ENCODE data around the gene CACNA1E.
A peak's percentile ranks its signal among the peaks of the same experiment; 100 is the strongest.

Gene CACNA1E

DNA sequence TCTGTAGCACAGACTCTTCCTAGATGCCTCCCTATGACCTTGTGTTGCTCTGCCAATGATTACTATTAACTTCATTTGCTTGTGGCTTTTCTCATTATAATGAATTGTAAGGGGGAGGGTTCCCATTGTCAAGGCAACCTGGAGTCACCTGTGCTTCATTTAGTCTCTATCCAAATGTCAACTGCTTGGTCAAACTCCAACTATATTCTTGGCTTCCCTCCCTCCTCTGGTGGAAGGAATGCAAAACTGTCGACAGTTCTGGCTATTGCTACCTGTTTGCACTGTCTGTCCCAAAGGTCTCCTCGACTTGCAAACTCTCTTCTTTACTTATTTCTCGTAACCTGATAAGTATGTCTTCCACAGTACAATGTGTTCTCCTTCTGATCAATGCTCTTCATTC is 100.3 kb downstream of the CACNA1E start:
- DNase-seq (ENCODE audit: low spot score): peak; percentile 5

DNA sequence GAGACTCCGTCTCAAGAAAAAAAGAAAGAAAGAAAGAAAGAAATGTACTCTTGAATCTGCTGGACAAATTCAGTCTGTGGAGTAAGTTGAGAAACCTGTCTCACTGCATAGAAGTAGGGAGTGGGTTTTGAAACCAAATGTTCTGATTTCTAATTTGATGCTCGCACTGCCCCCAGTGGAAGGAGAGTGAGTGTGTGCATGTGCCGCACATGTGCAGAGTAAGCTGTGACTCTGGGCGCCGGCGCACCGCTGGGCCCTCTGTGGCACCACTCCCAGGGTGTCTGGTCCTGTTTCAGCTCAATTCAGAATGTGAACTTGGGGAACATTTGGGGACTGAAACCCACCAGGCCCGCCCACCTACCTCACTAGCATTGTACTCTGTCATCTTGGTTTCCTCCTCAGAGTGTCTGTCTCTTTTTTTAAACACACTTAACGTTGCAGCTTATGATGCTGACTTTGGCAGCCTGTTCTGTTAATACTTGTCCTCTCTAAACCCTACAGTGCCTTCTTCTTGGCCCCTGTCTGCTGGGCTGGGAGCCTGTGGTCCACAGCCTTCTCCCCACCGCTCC is 104.6 kb downstream of the CACNA1E start:
- DNase-seq (ENCODE audit: low spot score): no peak

DNA sequence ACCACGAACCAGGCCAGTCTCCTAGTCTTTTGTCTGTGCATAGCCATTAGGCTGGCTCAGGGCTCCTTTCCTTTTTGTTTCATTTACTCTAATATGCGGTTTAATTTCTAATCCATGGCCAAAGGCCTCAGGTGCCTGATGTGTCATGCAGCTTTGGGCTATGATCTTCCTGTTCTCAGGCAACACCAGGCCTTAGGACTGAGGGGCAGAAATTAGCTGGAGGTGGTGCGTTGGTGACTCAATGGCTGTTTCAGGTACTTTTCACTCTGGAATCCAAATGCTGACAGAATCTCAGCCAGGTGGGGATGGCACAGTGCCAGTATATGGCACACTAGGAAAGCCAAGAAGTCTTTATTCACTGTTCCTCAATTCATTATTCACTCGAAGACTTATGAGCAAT is 105.3 kb downstream of the CACNA1E start:
- no peak for DNase-seq (ENCODE audit: low spot score)

DNA sequence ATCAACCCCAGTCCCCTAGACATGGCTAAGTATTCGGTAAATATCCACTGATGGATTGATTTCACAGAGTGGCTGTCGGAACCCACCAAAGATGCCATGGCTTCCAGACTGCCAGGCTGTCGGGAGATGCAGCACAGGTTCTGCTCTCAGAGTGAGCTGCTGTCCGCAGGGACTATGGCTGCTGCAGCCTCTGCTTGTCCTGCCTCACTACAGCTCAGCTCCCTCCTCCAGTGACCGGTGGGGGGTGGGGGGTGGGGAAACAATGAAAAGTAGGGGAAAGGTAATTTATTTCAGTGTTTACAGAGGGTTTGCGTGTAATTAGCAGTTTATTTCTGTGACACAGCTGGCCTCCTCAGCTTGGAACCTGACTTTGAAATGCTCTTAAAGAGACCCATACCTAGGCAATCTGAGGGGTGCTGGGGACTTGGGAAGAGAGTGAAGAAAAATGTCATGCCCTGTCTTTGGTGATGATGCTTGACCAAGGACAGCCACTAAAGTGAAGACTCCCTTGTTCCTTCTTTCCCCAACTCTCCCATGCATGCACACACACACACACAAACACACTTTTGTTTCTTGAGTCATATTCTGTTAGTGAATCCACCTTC is 109.0 kb downstream of the CACNA1E start:
- DNase-seq (ENCODE audit: low spot score): no peak

DNA sequence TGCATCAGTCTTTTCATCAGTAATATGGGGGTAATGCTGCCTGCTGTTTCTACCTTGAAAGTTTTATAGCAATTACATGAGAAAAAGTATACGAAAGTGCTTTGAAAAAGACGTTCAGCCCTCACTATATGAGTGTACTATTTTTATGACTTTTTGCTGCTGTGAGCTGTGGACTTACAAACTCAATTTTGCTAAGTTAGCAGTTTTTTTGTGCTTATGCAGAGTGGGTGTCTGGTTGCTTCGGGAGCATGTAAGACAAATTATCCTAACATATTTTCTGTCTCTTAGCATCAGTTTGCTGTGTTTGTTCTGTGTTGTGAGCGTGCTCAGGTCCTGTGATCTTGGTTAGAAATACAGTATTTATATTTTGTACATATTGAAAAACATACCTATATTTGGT is 109.7 kb downstream of the CACNA1E start:
- no peak for DNase-seq (ENCODE audit: low spot score)

DNA sequence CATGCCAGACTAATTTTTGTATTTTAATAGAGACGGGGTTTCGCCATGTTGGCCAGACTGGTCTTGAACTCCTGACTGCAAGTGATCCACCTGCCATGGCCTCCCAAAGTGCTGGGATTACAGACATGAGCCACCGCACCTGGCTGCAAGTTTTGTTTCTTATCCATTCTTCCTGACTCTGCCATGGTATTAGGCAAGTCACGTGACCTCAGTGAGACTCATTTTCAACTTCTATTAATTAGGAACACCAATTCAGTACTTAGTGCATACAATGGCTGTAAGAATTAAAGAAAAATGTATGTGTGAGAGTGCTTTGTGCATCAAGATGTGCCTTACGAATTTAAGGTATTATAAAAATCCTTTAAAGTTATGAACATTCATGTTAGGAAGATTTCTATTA is 111.2 kb downstream of the CACNA1E start:
- DNase-seq (ENCODE audit: low spot score): no peak

DNA sequence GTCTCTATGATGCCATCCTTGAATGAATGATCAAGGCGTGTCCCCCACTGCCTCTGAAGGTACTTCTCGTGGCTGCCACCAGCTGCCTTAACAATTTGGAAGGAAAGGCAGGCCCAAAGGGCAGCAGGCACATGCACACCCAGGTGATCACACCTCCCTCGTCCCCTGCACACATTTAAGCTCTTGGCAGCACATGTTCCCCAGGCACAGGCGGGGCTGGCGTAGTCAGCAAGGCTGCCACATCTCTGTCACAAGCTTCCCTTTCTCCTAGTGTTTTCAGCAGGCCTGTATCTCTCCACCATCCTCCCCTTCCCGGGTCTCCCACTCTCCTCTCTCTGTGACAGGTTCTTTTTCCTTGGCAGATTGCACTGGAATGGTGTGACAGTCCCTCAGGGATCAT is 111.9 kb downstream of the CACNA1E start:
- DNase-seq (ENCODE audit: low spot score): no peak

DNA sequence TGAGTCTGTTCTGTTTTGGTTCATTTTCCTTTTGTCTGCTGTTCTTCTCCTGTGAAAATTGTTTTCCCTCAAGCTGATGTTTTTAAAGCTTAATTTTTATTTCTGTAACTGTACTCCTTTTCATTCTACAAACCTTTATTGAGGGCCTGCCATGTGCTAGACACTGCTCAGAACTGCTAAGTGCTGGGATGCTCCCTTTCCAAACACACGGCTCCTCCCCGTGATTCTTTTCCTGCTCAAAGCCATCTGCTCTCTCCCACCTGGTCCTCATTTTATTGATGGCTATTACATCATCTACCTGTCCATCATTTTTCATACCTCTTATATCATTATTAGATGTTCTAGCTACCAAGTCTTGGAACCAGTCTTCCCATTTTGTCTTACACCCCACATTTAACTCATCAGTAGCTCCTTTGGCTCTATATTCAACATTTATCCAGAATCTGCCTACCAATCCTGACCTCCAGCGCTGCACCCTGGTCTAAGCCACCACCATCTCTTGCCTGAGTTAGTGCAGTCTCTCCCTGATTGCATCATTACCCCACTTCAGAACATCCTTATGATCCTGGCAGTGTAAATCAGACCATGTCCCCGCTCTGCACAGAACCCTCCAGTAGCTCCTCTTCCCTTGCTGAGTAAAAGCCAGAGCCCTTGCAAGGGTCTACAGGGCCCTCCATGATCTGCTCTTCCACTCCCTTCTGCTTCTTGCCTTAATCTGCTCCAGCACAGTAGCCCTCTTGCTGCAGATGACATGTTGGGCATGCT is 118.1 kb downstream of the CACNA1E start:
- DNase-seq (ENCODE audit: low spot score): no peak

DNA sequence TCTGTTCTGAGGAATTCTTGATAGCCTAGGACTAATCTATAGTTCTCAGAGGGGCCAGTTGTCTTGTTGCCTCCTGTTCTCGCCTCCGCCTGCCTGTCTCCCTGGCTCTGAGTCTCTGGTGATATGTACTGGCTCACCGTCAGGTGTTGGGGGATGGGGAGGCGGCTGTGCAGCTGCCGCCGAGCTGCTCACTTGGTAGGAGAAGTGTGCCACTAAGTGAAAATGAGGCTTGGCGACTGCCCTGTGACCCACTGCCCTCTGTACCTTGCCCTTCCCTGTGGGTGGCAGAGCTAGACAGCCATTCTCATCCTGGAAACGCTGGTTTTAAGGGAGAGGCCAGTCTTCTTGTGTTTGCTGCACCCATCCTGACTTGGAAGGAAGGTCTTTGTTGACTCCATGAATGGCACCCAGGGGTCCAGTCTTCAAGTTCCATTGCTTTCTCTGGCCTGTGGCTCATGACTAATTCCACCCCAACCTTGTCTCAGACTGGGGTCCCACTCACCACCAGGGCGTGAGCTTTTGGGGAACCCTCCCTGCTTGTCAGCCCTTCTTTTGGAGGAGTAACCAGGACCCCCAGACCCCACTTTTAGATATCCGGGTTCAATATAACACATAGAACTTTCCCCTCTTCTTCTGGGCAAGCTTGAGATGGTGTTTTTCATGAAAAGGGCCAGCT is 120.6 kb downstream of the CACNA1E start:
- no peak for DNase-seq (ENCODE audit: low spot score)

DNA sequence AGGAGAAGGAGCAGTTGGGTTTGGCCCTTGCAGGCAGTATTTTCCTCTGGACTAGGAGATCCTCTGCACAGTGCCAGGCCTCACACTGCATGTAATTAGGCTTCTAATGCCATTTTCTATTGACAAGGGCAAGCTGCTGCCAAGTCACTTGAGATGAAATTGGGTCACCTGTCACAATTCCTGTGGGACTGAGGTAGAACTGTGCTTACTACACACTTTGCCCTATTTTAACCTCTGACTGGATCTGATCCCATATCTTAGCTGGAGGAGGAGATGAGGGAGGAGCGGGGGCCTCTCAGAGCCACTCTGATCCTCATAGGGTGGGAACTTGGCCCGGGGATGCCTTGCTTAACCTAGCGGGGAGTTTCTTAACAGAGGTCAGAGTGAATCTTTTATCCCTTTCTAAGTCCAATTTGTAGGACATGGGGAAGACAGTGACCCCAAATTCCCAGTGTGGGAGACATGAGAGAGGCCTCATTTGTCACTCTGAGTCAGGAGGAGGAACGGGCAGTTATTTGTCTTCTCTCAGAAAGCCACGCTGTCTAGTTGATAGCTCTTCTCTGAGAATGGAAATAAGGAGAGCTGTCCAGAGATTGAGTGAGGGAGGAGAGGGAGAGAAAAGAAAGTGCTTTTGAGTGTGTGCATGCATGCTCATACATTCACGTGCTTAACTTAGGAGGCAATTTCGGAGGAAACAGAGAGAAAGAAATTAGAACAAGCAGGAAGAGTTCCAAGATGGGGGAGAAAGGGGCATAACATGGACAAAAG is 121.3 kb downstream of the CACNA1E start:
- no peak for DNase-seq (ENCODE audit: low spot score)

DNA sequence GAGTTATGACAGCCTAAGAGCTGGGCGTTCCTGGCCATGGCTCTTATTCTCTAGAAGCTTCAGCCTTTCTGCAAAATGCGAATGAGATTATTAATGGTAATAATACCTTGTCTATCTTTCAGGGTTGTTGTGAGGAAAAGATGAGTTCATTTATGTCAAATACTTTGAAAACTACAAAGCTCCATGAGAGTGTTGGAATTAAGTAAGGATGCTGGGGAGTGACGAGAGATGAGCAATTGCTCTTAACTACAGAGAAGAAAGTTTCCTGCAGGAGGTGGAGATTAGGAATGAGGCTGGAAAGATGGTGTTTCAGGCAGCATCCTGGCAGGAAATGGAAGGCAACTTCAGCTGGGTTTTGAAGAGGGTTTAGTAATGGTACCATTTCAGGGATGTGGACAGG is 124.2 kb downstream of the CACNA1E start:
- no peak for DNase-seq (ENCODE audit: low spot score)

DNA sequence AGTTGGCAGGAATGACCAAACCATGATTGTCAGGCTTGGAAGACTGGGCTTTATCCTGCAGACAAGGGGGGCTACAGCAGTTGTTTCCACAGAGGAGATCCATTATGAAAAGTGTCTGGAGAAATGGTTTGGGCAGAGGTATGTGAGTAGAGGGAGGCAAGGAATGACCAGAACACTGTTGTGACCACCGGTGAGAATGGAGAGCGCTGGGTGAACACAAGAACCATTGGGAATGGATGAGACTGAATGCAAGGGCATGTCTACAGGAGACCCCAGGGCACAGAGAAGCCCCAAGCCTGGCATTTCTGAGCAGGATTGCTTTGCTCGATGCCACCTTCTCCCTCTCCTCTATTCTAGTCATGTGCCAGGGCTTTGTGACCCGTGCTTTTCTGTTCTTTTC is 125.1 kb downstream of the CACNA1E start:
- DNase-seq (ENCODE audit: low spot score): no peak

DNA sequence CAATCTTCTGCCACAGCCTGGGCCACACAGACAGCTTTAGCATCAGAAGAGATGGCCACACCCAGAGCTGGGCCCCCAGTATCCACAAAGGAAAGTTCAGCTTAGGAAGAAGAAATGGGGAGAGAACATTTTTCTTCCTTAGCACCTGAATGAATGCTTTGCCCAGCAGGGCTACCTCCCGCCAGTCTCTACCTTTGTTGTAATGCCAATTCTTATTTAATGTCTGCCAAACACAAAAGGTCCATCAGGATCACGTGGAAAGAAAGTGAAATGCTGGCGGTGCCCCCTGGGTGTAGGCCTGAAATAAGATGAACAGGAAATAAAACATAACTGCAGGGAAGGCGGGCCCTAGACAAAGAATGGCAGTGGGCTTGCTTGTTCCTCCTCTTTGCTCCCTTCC is 125.6 kb downstream of the CACNA1E start:
- DNase-seq (ENCODE audit: low spot score): no peak

DNA sequence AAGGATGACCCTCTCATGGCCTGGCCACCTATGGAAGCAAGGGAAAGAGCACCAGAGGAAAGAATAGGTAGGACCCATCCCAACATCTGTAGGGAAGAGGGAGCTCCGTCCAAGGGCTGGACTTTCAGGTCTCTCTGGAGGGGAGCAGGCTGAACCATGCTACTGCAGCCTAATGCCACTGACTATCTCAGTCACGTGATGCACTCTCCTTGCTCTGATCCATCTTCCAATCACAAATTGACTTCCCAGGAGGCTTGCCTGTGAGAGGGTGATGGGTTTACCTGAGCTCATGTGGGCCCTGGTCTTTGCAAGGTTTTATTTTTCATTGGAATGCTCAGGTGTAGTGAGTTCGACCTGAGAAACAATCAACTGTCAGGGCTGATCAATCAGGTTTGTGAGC is 128.8 kb downstream of the CACNA1E start:
- DNase-seq (ENCODE audit: low spot score): no peak

DNA sequence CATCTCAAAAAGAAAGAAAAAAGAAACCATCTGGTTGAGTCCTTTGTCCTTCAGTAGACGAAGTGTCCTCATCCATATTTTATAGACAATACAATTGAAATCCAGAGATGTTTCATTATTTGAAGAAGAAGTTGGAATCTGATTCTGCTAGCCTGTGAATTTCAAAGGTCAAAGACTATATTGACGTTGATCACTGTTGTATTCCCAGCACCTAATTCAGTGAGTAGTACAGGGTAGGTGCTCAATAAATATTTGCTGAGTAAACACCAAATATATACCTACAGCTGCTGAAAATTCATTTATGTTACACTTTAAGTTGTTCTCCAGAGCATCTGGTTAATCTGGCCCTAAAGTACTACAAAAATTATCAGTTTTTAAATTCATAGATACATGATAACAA is 135.2 kb downstream of the CACNA1E start:
- DNase-seq (ENCODE audit: low spot score): no peak

DNA sequence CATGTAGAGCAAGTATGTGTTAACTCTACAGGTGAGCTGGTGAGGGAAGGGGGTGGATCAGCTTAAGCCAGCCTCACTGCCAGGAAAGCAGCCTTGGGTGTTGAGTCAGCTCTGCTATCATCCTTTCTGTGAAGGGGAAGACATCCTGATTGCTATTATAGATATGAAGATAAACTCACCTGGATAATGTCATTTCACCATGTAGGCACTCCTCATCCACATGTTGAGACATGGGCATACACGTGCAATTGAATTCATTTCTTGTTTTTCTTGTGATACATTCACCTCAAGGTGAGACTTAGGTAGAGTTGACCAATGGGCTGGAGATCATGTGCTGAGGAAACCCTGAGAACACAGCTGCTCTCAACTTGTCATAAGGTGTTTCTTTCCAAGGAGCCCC is 136.9 kb downstream of the CACNA1E start:
- DNase-seq (ENCODE audit: low spot score): no peak

DNA sequence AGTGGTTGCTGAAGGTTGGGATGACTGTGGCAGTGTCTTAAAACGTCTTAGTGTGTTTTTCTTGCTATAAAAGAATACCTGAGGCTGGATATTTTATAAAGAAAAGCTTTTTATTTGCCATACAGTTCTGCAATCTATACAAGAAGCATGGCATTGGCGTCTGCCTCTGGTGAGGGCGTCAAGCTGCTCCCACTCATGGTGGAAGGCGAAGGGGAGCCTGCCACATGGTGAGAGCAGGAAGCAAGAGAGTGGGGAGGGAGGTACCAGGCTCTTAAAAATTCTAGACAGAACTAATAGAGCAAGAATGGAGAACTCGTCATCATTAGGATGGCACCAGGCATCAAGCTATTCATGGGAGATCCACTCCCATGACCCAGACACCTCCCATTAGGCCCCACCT is 140.5 kb downstream of the CACNA1E start:
- DNase-seq (ENCODE audit: low spot score): no peak

DNA sequence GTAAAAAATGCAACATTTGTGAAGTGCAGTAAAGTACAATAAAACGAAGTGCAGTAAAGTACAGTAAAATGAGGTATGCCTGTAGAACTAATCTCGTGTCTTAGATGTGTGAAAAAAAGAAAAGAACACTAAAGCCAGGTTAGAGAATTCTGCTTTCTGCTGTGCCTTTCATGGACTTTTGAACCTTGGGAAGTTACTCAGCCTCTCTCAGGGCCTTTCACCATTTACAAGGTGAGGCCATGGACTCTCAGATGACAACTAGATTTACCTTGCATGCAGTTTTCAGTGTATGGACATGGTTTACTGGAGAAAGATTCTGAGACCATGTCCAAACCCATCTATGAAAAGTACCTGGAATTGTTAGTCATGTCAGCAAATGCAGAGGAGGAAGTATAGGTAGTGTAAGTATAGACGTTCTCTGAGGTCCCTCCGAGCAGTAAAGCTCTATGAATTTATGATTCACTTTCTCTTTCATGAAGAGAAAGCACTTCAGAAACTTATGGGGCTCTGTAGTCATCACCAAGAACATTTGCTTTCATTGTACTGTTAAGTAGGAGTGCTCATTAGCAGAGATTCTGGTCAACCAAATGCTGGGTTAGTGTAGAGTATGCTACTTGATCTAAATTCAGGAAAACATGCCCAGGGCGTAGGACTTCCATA is 143.1 kb downstream of the CACNA1E start:
- no peak for DNase-seq (ENCODE audit: low spot score)

DNA sequence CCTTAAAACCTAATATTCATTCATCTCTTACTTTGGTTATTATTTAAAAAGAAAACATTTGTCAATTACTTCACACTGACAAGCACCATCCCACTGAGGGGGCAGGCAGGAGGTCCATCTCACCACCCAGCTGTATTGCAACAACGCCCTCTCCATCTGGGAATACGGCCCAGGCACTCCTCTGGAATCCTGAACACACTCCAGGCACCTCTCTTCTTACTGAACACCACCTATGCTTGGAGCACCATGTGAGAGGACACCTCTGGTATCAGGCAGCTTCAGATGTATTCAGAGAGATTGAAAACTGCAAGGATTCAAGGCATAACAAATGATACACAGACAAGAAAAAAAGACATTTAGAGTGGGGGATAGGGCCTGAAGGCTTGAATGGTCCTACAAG is 147.1 kb downstream of the CACNA1E start:
- no peak for DNase-seq (ENCODE audit: low spot score)

DNA sequence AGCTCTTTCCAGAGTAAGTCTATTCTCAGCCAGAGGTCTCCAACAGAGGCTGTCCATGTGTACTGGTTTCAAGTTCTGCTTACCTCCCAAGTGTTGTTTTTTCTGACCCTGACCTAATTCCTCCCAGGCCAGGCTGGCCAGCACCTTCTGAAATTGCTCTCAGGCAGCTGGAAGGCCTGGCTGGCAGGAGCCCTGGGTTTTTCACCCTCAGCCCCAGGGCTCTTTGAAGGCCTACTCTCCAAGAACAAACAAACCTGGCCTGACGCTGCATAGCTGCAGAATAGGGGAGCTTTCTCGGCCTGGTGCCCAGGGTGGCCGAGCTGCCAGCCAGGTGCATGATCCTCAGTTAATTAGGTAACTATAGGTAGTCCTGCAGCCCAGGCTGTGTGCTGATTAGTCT is 147.5 kb downstream of the CACNA1E start:
- no peak for DNase-seq (ENCODE audit: low spot score)

DNA sequence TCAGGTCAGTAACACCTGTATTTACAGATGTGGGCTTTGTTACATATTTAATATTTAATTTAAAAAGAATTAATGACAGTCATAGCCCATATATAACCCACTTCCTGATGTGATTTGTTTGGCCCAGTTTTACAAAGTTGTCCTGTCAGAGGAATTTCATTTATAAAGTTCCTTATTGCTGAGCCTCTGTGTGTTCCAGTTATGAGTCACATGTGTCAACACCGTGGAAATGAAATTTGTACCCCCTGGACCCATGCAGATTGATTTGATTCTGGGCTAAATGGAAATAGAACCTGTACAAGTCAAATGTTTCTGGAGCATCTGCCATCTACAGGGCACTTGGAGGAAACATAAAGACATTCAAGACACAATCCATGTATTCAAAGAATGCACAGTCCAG is 149.2 kb downstream of the CACNA1E start:
- no peak for DNase-seq (ENCODE audit: low spot score)

DNA sequence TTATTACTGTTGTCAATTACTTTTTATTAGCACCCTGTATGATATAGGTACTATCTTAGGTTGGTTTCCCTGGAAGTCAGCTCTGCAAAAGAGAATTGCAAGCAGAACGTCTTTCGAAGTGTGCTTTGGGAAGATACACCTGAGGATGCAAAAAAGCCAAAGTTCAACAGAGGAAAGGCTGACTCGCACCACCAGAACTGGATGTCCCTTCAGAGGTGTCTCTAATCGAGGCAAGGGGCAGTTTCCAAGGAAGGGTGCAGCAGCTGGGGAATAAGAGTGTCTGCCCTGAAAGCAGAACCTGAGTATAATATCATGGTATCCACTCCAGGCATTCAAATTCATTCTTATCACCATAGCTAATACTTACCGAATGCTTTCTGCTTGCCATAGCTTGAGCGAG is 149.6 kb downstream of the CACNA1E start:
- DNase-seq (ENCODE audit: low spot score): no peak

Measured in SW480 (cell line).